WTC11 (cell line): ENCODE measurements around the gene RYR2. TPM values are rescaled to one million over a fixed set of nuclear protein-coding genes. Genes with fewer than 3 reads are reported as not detected.

Source experiments
- ATAC-seq: fragments of 200-7000 bp; cut with Tn5 transposase; 2 replicates; pipeline ENCODE4 v1.10.0; 2021; ENCODE audit warnings: mild to moderate bottlenecking, moderate library complexity
- CTCF ChIA-PET: fragments of 300-600 bp; sonication (Branson Sonifier 250); formaldehyde crosslinking; loops from one replicate; lab custom pipeline; 2021; ENCODE audit warnings: antibody characterized with exemption; lab: Charles Lee
- POLR2A ChIA-PET: fragments of 350-600 bp; sonication (Branson Sonifier 250); formaldehyde crosslinking; loops from one replicate; lab custom pipeline; 2021; ENCODE audit warnings: antibody characterized with exemption; lab: Charles Lee
- DNase-seq: peaks from one replicate; pipeline ENCODE4 v3.0.0; 2021; ENCODE audit warnings: low spot score
- H3K27ac Mint-ChIP-seq: 2 replicates; pipeline ENCODE4 v1.8.0; 2021; ENCODE audit warnings: mixed read lengths
- H3K27me3 Mint-ChIP-seq: 2 replicates; pipeline ENCODE4 v1.8.0; 2021; ENCODE audit warnings: low read depth, mild to moderate bottlenecking, moderate library complexity, mixed read lengths
- H3K36me3 Mint-ChIP-seq: 2 replicates; pipeline ENCODE4 v1.8.0; 2021; ENCODE audit warnings: mixed read lengths
- H3K4me1 Mint-ChIP-seq: 2 replicates; pipeline ENCODE4 v1.8.0; 2022; ENCODE audit warnings: mixed read lengths
- H3K4me3 Mint-ChIP-seq: 2 replicates; pipeline ENCODE4 v1.8.0; 2021; ENCODE audit warnings: mild to moderate bottlenecking, moderate library complexity, mixed read lengths
- H3K9me3 Mint-ChIP-seq: 2 replicates; pipeline ENCODE4 v1.8.0; 2021; ENCODE audit warnings: mixed read lengths
- AFF4 ChIP-seq: sonication (generic); formaldehyde crosslinking; IDR thresholded peaks from 2 replicates; pipeline ENCODE4 v1.8.1; 2023; ENCODE audit warnings: mild to moderate bottlenecking, missing genetic modification reagents, borderline replicate concordance
- AR ChIP-seq: fragments of 250-450 bp; sonication (Bioruptor Pico); IDR thresholded peaks from 2 replicates; pipeline ENCODE4 v1.9.0; 2021; ENCODE audit warnings: mild to moderate bottlenecking
- FOXP1 ChIP-seq: sonication (generic); formaldehyde crosslinking; IDR thresholded peaks from 2 replicates; pipeline ENCODE4 v1.8.0; 2022; ENCODE audit warnings: missing genetic modification reagents, mild to moderate bottlenecking, moderate library complexity, borderline replicate concordance
- GTF2I ChIP-seq: fragments of 250-450 bp; sonication (Bioruptor Pico); conservative IDR thresholded peaks from 2 replicates; pipeline ENCODE4 v1.4.0; 2021; ENCODE audit warnings: mild to moderate bottlenecking
- HMGXB4 ChIP-seq: sonication (generic); formaldehyde crosslinking; IDR thresholded peaks from 2 replicates; pipeline ENCODE4 v1.8.1; 2023; ENCODE audit warnings: mild to moderate bottlenecking, moderate library complexity, missing genetic modification reagents
- NFYB ChIP-seq: sonication (generic); formaldehyde crosslinking; conservative IDR thresholded peaks from 2 replicates; pipeline ENCODE4 v1.8.0; 2022; ENCODE audit warnings: low read depth, missing genetic modification reagents
- NR1H2 ChIP-seq: sonication (generic); formaldehyde crosslinking; IDR thresholded peaks from 2 replicates; pipeline ENCODE4 v1.9.0; 2021; ENCODE audit warnings: mild to moderate bottlenecking, moderate library complexity, missing genetic modification reagents
- NR3C1 ChIP-seq: sonication (generic); formaldehyde crosslinking; conservative IDR thresholded peaks from 2 replicates; pipeline ENCODE4 v1.8.1; 2023; ENCODE audit warnings: low read depth, mild to moderate bottlenecking, missing genetic modification reagents
- STAT6 ChIP-seq: sonication (generic); formaldehyde crosslinking; conservative IDR thresholded peaks from 2 replicates; pipeline ENCODE4 v1.8.1; 2023; ENCODE audit warnings: mild to moderate bottlenecking, low read depth, missing genetic modification reagents, moderate library complexity
- ZNF232 ChIP-seq: sonication (generic); formaldehyde crosslinking; IDR thresholded peaks from 2 replicates; pipeline ENCODE4 v1.8.0; 2022; ENCODE audit warnings: mild to moderate bottlenecking, missing genetic modification reagents
- ZNF281 ChIP-seq: sonication (generic); formaldehyde crosslinking; IDR thresholded peaks from 2 replicates; pipeline ENCODE4 v1.8.0; 2023; ENCODE audit warnings: mild to moderate bottlenecking, missing genetic modification reagents
- ZNF423 ChIP-seq: fragments of 250-450 bp; sonication (Bioruptor Pico); IDR thresholded peaks from 2 replicates; pipeline ENCODE4 v2.1.2; 2022; ENCODE audit warnings: mild to moderate bottlenecking, moderate library complexity
- ZNF512 ChIP-seq: sonication (generic); formaldehyde crosslinking; IDR thresholded peaks from 2 replicates; pipeline ENCODE4 v1.8.1; 2022; ENCODE audit warnings: missing genetic modification reagents, borderline replicate concordance
- total RNA-seq: library from RNA; stranded (reverse); gene quantifications from 3 replicates; pipeline ENCODE4 v1.2.3, GENCODE V29; 2021

The RYR2 gene
- total RNA-seq, 1 experiment from 2014 or later: 7.9 TPM

GRCh38 chr1:237219751-237220642 lies 178.0 kb downstream of the RYR2 start:
- Mint-ChIP-seq H3K9me3 (peaks cover 4% of the 10 kb centered on the region), H3K36me3 (no peaks in the 10 kb centered on the region), H3K27ac (peak overlapping the region; percentile 29; the same call in 1 of the 2 replicates), H3K4me1 (no peaks in the 10 kb centered on the region), H3K27me3 (no peaks in the 10 kb centered on the region), H3K4me3 (no peak overlapping the region)
- ATAC-seq: no peak; the same call in 1 of the 2 replicates
- ChIA-PET CTCF (interaction anchor here (0.6 to 1.2 kb wide), 3 partner anchors 54 to 193 kb away, joined by 3 read pairs; no protein-coding TSS in a partner anchor), POLR2A (no interaction called here)
- DNase-seq: no peak
- no peak for TF ChIP-seq AFF4
- TF ChIP-seq HMGXB4 (CRISPR knock-in tag): no peak
- TF ChIP-seq GTF2I: no peak
- TF ChIP-seq FOXP1 (CRISPR knock-in tag): no peak
- no peak for TF ChIP-seq ZNF232 (CRISPR knock-in tag)
- no peak for TF ChIP-seq ZNF423 (CRISPR knock-in tag)
- no peak for TF ChIP-seq STAT6 (CRISPR knock-in tag)
- no peak for TF ChIP-seq AR
- no peak for TF ChIP-seq NR1H2 (CRISPR knock-in tag)
- TF ChIP-seq NR3C1 (CRISPR knock-in tag): no peak
- TF ChIP-seq ZNF512 (CRISPR knock-in tag): no peak
- TF ChIP-seq NFYB (CRISPR knock-in tag): no peak
- TF ChIP-seq ZNF281 (CRISPR knock-in tag): no peak
